Vein endothelial cell (primary cell): Measurements from ENCODE around the gene GPATCH11. TPM values are rescaled to one million over a fixed set of nuclear protein-coding genes. Genes with fewer than 3 reads are reported as not detected.

ENCODE experiments used
- total RNA-seq: library from RNA; depleted of rRNA; stranded (reverse); fragments of >200 nt; gene quantifications from 2 replicates; pipeline ENCODE4 v1.2.3, GENCODE V29; 2012

GPATCH11 gene
- total RNA-seq: 6.2 and 9.4 TPM in 2 replicates

DNA sequence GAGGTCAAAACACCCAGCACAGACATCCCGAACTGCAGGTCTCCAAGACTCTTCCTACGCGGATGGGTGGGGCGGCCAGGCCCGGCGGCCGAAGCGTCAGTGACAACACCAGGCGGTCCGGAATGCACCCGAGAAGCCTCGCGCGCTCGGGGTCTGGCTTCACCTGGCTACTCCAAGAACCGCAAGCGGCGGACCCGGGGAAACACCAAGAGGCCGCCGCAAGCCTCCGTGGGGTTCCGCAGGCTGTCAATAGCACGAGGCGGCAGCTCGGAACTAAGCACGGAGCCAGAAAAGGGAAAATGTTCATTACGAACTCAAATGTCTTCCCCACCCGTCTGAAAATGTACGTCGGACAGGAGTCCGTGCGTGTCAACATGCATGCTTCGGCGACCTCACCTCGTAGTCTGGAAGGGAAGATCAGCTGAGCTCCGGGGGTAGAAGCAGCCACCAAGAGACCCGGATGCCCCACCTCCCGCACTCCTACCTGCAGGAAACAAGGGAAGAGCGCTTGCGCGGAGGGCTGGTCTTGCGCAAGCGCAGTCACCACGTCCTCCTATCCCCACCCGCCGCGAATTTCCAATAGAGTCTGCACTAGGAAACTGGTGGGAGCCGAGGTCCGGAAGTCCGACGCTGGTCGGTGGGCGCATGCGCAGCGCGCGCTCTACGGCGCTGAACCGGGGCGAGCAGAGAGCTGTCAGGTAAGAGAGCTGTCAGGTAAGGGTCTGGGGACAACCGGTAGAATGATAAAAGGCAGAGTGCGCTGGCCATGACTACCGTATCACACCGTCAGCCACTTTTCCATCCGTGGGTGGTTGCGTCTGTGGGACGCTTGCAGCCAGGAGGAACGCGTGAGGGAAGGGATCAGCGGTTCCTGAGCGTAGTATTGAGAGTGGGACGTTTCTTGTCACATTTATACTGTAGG, at the start of gene GPATCH11, which contains the start of gene HEATR5B:
Gene GPATCH11 (plus strand): TSS at position 646 of the 922 bp plus-strand sequence. CDS start 3,864 bp downstream, outside the sequence.
Gene HEATR5B (minus strand): TSS at position 500 of the 922 bp plus-strand sequence. CDS start 958 bp downstream, outside the sequence.

Other genes with a start within 250 kb of the GPATCH11 start
- gene STRN, start 118.0 kb upstream of the GPATCH11 start, total RNA-seq: 23.2 and 30.6 TPM in 2 replicates
- gene HEATR5B, start 146 bp upstream of the GPATCH11 start, total RNA-seq: 28.4 and 33.3 TPM in 2 replicates
- 24.5 and 37.8 TPM in 2 replicates for gene EIF2AK2, start 72.5 kb downstream of the GPATCH11 start, total RNA-seq
- not detected in 2 replicates for gene SULT6B1, start 104.2 kb downstream of the GPATCH11 start, total RNA-seq
- 15.4 and 15.9 TPM in 2 replicates for gene CEBPZOS, start 112.0 kb downstream of the GPATCH11 start, total RNA-seq
- gene CEBPZ, start 147.1 kb downstream of the GPATCH11 start, total RNA-seq: 32.7 and 44.8 TPM in 2 replicates
- gene NDUFAF7, start 147.1 kb downstream of the GPATCH11 start, total RNA-seq: 9.5 and 12.4 TPM in 2 replicates
- gene PRKD3, start 240.3 kb downstream of the GPATCH11 start, total RNA-seq: 64.7 and 82.2 TPM in 2 replicates